Cardiac muscle cell (in vitro differentiated cells and primary cell): ENCODE results near the gene THAP11. TPM values are rescaled to one million over a fixed set of nuclear protein-coding genes. Genes with fewer than 3 reads are reported as not detected.
"Not testable (repeated sequence)": the region's sequence is repeated elsewhere in the genome, so short reads cannot be mapped to it uniquely, and the experiment has no call there.

Experiments used
- DNase-seq, 2 donors: peaks; one replicate each; pipeline versions ENCODE4 v3.0.0 to v3.0.0-alpha.2; 2010 to 2017; ENCODE audit warnings: low read depth in 1 of 2, low spot score in 1 of 2
- H3K27ac ChIP-seq: fragments of 200-600 bp; sonication (generic); 2 replicates; pipeline ENCODE4 v1.5.1; 2016
- H3K27me3 ChIP-seq: fragments of 200-600 bp; sonication (generic); 2 replicates; pipeline ENCODE4 v1.6.0; 2016; ENCODE audit warnings: control low read depth
- H3K36me3 ChIP-seq: fragments of 200-600 bp; sonication (generic); 2 replicates; pipeline ENCODE4 v1.5.1; 2016; ENCODE audit warnings: control low read depth
- H3K4me1 ChIP-seq: fragments of 200-600 bp; sonication (generic); 2 replicates; pipeline ENCODE4 v1.8.1; 2017; ENCODE audit warnings: low read depth, mild to moderate bottlenecking, mixed run types
- H3K4me3 ChIP-seq: fragments of 200-600 bp; sonication (generic); 2 replicates; pipeline ENCODE4 v1.5.1; 2016; ENCODE audit warnings: mild to moderate bottlenecking
- H3K9me3 ChIP-seq: fragments of 200-600 bp; sonication (generic); 2 replicates; pipeline ENCODE4 v1.5.1; 2017; ENCODE audit warnings: low read depth, mild to moderate bottlenecking, control low read depth
- polyA plus RNA-seq: library from polyadenylated mRNA; unstranded; fragments of >200 nt; fragmentation: Nextera tagmentation; extraction: Ambion mirVana; gene quantifications from 2 replicates; pipeline ENCODE4 v1.2.1, GENCODE V29; 2016
- total RNA-seq: library from RNA; depleted of rRNA; stranded (reverse); fragments of >200 nt; gene quantifications from 2 replicates; pipeline ENCODE4 v1.2.3, GENCODE V29; 2016
- TF ChIP-seq, protein P1 (sequence below): IDR thresholded peaks from 2 replicates; pipeline ENCODE4 v1.5.1; 2012; ENCODE audit warnings: low read depth, mild to moderate bottlenecking, low read length

Gene THAP11
- total and polyA plus RNA-seq, 2 experiments from 2014 or later: 61.3 to 80.7 TPM

DNA sequence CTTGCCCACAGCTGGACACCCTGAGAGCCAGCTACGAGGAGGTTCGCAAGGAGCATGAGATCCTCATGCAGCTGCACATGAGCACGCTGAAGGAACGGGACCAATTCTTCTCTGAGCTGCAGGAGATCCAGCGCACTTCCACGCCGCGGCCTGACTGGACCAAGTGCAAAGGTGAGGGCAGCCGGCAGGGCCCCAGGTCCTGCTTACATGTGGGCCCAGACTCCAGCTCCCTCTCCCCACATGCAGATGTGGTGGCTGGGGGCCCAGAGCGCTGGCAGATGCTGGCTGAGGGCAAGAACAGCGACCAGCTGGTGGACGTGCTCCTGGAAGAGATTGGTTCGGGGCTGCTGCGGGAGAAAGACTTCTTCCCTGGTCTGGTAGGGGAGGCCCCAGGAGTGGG lies 16.2 kb upstream of the THAP11 start:
- no peak for DNase-seq
- no peaks in the 10 kb centered on the region for H3K9me3 ChIP-seq
- TF ChIP-seq, protein P1, sequence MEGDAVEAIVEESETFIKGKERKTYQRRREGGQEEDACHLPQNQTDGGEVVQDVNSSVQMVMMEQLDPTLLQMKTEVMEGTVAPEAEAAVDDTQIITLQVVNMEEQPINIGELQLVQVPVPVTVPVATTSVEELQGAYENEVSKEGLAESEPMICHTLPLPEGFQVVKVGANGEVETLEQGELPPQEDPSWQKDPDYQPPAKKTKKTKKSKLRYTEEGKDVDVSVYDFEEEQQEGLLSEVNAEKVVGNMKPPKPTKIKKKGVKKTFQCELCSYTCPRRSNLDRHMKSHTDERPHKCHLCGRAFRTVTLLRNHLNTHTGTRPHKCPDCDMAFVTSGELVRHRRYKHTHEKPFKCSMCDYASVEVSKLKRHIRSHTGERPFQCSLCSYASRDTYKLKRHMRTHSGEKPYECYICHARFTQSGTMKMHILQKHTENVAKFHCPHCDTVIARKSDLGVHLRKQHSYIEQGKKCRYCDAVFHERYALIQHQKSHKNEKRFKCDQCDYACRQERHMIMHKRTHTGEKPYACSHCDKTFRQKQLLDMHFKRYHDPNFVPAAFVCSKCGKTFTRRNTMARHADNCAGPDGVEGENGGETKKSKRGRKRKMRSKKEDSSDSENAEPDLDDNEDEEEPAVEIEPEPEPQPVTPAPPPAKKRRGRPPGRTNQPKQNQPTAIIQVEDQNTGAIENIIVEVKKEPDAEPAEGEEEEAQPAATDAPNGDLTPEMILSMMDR: no peak
- H3K36me3 ChIP-seq: peaks cover 8% of the 10 kb centered on the region
- H3K4me3 ChIP-seq: no peak overlapping the region
- peaks cover 56% of the 10 kb centered on the region for H3K27me3 ChIP-seq
- H3K27ac ChIP-seq: no peak overlapping the region
- no peaks in the 10 kb centered on the region for H3K4me1 ChIP-seq

DNA sequence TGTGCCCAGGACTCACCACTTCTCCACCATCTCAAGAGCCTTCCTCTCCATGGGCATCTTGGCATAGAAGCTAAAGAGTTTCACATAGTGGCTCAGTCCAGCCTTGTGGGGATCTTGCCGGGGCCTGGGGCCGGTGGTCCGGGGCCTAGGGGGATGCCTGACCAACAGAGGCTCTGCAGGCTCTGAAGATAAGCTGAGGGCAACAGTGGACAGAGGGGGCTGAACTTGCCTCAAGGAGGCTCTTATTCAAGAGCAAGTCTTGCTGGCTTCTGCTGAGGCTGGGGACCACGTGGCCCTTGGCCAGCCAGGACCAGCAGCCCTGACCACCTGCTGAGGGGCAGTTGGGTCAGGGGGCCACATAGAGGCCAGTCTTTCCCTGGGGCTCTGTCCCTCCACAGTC lies 13.5 kb upstream of the THAP11 start:
- H3K27me3 ChIP-seq: peaks cover 38% of the 10 kb centered on the region
- TF ChIP-seq, protein P1: no peak
- no peak for DNase-seq
- no peak overlapping the region for H3K4me3 ChIP-seq
- H3K36me3 ChIP-seq: peaks cover 8% of the 10 kb centered on the region
- no peak overlapping the region for H3K27ac ChIP-seq
- H3K4me1 ChIP-seq: no peaks in the 10 kb centered on the region
- H3K9me3 ChIP-seq: no peaks in the 10 kb centered on the region

- H3K9me3 ChIP-seq: no peaks in the 10 kb centered on the region
- TF ChIP-seq, protein P1: no peak
- H3K27me3 ChIP-seq: peaks cover 13% of the 10 kb centered on the region
- H3K27ac ChIP-seq: no peak overlapping the region
- peak overlapping the region; percentile 39 for H3K4me3 ChIP-seq
- H3K4me1 ChIP-seq: peaks cover 4% of the 10 kb centered on the region
- peak in 1 of 2 donors; percentile 42 for DNase-seq
- H3K36me3 ChIP-seq: peaks cover 8% of the 10 kb centered on the region
These were observed 9.1 kb upstream of the THAP11 start for GRCh38 chr16:67833030-67833414.

DNA sequence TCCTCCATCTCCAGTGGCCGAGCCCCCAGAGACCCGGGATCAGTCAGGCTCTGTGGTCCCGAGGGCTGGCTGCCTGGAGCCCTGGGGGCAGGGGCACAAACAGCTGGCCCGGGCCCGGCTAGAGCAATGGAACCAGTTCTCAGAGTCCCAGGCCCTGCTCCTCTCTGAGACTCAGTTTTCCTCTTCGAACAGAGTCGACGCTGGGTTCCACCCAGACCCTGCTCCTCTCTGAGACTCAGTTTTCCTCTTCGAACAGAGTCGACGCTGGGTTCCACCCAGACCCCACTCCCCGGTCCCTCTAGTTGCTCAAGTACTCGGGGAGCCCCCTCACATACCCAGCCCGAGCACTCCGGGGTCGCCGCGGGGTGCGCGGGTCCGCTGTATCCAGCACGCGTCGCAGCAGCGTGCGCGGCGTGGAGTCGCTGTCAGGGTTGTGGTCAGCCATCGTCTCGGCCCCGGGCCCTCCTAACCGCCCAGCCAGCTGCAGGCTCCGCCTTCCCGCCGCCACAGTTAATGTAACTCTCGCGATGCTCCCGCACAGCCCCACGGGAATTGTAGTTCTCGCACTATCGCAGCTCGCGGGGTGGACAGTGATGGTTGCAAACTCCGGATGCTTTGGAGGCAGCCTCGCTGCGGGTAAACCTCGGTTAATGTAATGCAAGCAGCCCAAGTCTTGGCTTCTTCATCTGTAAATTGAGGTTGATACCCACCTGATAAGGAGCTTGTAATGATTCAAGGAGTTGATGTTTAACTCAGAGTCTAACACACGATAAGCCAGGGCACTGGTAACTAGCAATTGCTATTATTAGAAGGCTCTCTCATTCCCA lies 8.5 kb upstream of the THAP11 start:
- peaks cover 8% of the 10 kb centered on the region for H3K36me3 ChIP-seq
- TF ChIP-seq, protein P1: no peak
- H3K4me1 ChIP-seq: peaks cover 4% of the 10 kb centered on the region
- no peak overlapping the region for H3K27ac ChIP-seq
- peak overlapping the region; percentile 39 for H3K4me3 ChIP-seq
- peak; percentile 91 to 96 for DNase-seq
- H3K9me3 ChIP-seq: no peaks in the 10 kb centered on the region
- peaks cover 11% of the 10 kb centered on the region for H3K27me3 ChIP-seq

DNA sequence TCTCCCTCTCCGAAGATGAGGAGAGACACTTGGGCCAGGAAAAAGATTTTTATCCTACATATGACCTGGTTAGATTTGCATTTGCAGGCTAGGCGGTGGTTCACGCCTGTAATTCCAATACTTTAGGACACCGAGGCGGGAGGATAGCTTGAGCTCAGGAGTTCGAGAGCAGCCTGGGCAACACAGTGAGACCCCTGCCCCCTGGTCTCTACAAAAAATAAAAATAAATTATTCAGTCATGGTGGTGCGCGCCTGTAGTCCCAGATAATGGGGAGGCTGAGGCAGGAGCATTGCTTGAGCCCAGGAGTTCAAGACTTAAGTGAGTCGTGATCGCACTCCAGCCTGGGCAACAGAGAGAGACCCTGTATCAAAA lies 7.9 kb upstream of the THAP11 start:
- no peak overlapping the region for H3K27ac ChIP-seq
- TF ChIP-seq, protein P1: no peak
- peaks cover 6% of the 10 kb centered on the region for H3K27me3 ChIP-seq
- DNase-seq: no peak
- H3K9me3 ChIP-seq: no peaks in the 10 kb centered on the region
- peaks cover 8% of the 10 kb centered on the region for H3K36me3 ChIP-seq
- H3K4me1 ChIP-seq: peaks cover 4% of the 10 kb centered on the region
- peak overlapping the region; percentile 39 for H3K4me3 ChIP-seq

- not testable (repeated sequence) for H3K27me3 ChIP-seq, H3K36me3 ChIP-seq, H3K9me3 ChIP-seq, DNase-seq, H3K27ac ChIP-seq, H3K4me3 ChIP-seq, H3K4me1 ChIP-seq
These were observed 4.9 kb upstream of the THAP11 start for GRCh38 chr16:67837190-67837589.
